Measurements from ENCODE around the gene PLS1.
"Not testable (repeated sequence)": the region's sequence is repeated elsewhere in the genome, so short reads cannot be mapped to it uniquely, and the experiment has no call there.

DNA sequence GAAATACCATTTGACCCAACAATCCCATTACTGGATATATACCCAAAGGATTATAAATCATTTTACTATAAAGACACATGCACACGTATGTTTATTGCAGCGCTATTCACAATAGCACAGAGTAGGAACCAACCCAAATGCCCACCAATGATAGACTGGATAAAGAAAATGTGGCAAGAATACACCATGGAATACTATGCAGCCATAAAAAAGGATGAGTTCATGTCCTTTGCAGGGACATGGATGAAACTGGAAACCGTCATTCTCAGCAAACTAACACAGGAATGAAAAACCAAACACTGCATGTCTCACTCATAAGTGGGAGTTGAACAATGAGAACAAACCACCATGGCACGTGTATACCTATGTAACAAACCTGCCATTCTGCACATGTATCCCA, 154.3 kb downstream of the PLS1 start:
- not testable (repeated sequence) for TF ChIP-seq ZC3H10 (CRISPR knock-in tag; IDR thresholded peaks at IDR 0.05); PPARA (CRISPR knock-in tag; IDR thresholded peaks at IDR 0.05; ENCODE audit: borderline replicate concordance); RARB (CRISPR knock-in tag; IDR thresholded peaks at IDR 0.05); ARNTL (CRISPR knock-in tag; IDR thresholded peaks at IDR 0.05; ENCODE audit: borderline replicate concordance, low read depth); SNAI2 (CRISPR knock-in tag; IDR thresholded peaks at IDR 0.05); ZFP30 (CRISPR knock-in tag; IDR thresholded peaks at IDR 0.05); PATZ1 (CRISPR knock-in tag; IDR thresholded peaks at IDR 0.05; ENCODE audit: borderline replicate concordance); BACH2 (CRISPR knock-in tag; IDR thresholded peaks at IDR 0.05; ENCODE audit: borderline replicate concordance); ZFP3 (CRISPR knock-in tag; IDR thresholded peaks at IDR 0.05)
